Subcutaneous adipose tissue (tissue), 4 donors: ENCODE results near the gene CRYGS. TPM values are rescaled to one million over a fixed set of nuclear protein-coding genes. Genes with fewer than 3 reads are reported as not detected.

Source experiments
- CTCF ChIP-seq: fragments of 450-650 bp; IDR thresholded peaks from one replicate; pipeline ENCODE4 v1.5.1; 2016; ENCODE audit warnings: low read depth, mild to moderate bottlenecking, control low read depth, antibody characterized with exemption, moderate library complexity
- total RNA-seq, 4 donors: library from RNA; depleted of rRNA; stranded (reverse); fragments of >200 nt; gene quantifications; one replicate each; pipeline ENCODE4 v1.1.0, GENCODE V29; 2016

CRYGS gene
- total RNA-seq, 4 donors from 2014 or later, result 2.3 to 7.9 (median 5.8) TPM

- TF ChIP-seq CTCF, result no peak
Observed at GRCh38 chr3:186549497-186549896, 5.3 kb upstream of the CRYGS start.

GRCh38 chr3:186540835-186541226 lies 3.3 kb downstream of the CRYGS start:
- no peak for TF ChIP-seq CTCF

GRCh38 chr3:186540221-186540834 lies 3.9 kb downstream of the CRYGS start:
- TF ChIP-seq CTCF, result no peak

- TF ChIP-seq CTCF, result no peak
Observed at GRCh38 chr3:186538779-186539178, 5.4 kb downstream of the CRYGS start.

- TF ChIP-seq CTCF, result no peak
Observed at GRCh38 chr3:186536883-186537844, 7.0 kb downstream of the CRYGS start.

GRCh38 chr3:186534113-186534669 lies 10.0 kb downstream of the CRYGS start:
- no peak for TF ChIP-seq CTCF

GRCh38 chr3:186532598-186533072 lies 11.5 kb downstream of the CRYGS start:
- no peak for TF ChIP-seq CTCF
